ENCODE measurements around the gene TPCN2.

The TPCN2 gene

DNA sequence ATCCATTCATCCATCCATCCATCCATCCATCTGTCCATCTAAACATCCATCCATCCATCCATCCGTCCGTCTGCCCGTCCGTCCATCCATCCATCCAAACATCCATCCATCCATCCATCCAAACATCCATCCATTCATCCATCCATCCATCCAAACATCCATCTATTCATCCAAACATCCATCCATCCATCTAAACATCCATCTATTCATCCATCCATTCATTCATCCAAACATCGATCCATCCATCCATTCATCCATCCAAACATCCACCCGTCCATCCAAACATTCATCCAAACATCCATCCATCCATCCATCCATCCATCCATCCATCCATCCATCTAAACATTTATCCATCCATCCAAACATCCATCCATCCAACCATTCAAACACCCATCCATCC, 61.7 kb downstream of the TPCN2 start:
- no peak overlapping the region for H3K4me3 ChIP-seq (ENCODE audit: low read depth, low read length)
- no peak overlapping the region for H3K9ac ChIP-seq (ENCODE audit: low read depth, low read length)
- no peak overlapping the region for H3K27ac ChIP-seq (ENCODE audit: low read depth, low read length)
- no peaks in the 10 kb centered on the region for H3K9me3 ChIP-seq (ENCODE audit: control insufficient read depth, insufficient read depth, low read length)
- no peaks in the 10 kb centered on the region for H3K4me1 ChIP-seq (ENCODE audit: control insufficient read depth, insufficient read depth, low read length)
- H3K27me3 ChIP-seq (ENCODE audit: control insufficient read depth, insufficient read depth, low read length), result no peaks in the 10 kb centered on the region
- no peaks in the 10 kb centered on the region for H3K36me3 ChIP-seq (ENCODE audit: control insufficient read depth, insufficient read depth, low read length)

DNA sequence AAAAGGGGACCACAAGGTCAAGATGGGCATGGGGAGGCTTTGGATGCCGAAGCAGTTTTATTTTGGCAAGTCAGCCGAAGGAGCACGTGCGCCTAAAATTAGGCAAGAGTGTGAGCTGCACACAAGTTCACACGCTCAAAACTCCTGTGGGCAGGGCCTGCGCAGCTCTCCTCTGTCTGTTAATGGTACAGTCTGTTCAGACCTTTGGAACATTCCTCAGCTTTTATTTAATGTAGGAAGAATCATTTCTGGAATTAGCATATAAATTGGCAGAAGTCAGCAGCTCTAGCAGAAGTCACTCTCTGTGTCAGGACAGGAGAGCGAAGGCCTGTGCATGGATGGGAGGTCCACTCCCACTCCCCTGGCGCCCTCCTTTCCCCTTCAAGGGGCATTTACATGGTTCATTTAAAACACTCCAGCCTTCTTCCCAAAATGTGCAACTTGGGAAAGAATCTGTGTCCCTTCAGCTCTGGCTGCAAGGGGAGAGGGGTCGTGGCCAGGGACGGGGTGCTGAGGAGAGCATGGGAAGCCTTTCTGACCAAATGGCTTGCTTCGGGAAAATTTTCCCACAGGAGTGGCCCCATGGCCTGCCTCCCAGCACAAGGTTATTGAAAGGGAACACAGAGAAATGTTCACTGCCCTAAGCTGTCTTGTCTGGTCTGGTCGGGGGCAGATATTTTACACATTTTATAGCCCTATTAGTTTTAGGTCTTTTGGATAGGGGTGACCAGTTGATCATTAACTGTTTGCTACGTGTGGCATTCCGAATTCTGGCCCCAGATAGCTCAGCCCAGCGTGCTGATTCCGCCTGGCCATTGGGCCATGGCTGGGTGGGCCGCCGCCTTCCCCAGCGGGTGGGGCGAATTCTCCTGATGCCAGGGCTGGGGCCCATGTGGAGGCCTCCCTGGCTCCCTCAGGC, 63.2 kb downstream of the TPCN2 start:
- Histone ChIP-seq H3K9ac (ENCODE audit: low read depth, low read length) (no peak overlapping the region), H3K4me1 (ENCODE audit: control insufficient read depth, insufficient read depth, low read length) (no peaks in the 10 kb centered on the region), H3K9me3 (ENCODE audit: control insufficient read depth, insufficient read depth, low read length) (no peaks in the 10 kb centered on the region), H3K27me3 (ENCODE audit: control insufficient read depth, insufficient read depth, low read length) (no peaks in the 10 kb centered on the region), H3K4me3 (ENCODE audit: low read depth, low read length) (no peak overlapping the region), H3K27ac (ENCODE audit: low read depth, low read length) (no peak overlapping the region), H3K36me3 (ENCODE audit: control insufficient read depth, insufficient read depth, low read length) (no peaks in the 10 kb centered on the region)

- Histone ChIP-seq H3K27ac (ENCODE audit: low read depth, low read length) (no peak overlapping the region), H3K9ac (ENCODE audit: low read depth, low read length) (no peak overlapping the region), H3K9me3 (ENCODE audit: control insufficient read depth, insufficient read depth, low read length) (no peaks in the 10 kb centered on the region), H3K36me3 (ENCODE audit: control insufficient read depth, insufficient read depth, low read length) (no peaks in the 10 kb centered on the region), H3K4me3 (ENCODE audit: low read depth, low read length) (no peak overlapping the region), H3K4me1 (ENCODE audit: control insufficient read depth, insufficient read depth, low read length) (no peaks in the 10 kb centered on the region), H3K27me3 (ENCODE audit: control insufficient read depth, insufficient read depth, low read length) (no peaks in the 10 kb centered on the region)
Measured at GRCh38 chr11:69113226-69113625, 64.5 kb downstream of the TPCN2 start.

GRCh38 chr11:69113646-69114340, 65.1 kb downstream of the TPCN2 start:
- H3K4me3 ChIP-seq (ENCODE audit: low read depth, low read length), result no peak overlapping the region
- H3K27me3 ChIP-seq (ENCODE audit: control insufficient read depth, insufficient read depth, low read length), result no peaks in the 10 kb centered on the region
- no peaks in the 10 kb centered on the region for H3K9me3 ChIP-seq (ENCODE audit: control insufficient read depth, insufficient read depth, low read length)
- H3K36me3 ChIP-seq (ENCODE audit: control insufficient read depth, insufficient read depth, low read length), result no peaks in the 10 kb centered on the region
- H3K4me1 ChIP-seq (ENCODE audit: control insufficient read depth, insufficient read depth, low read length), result no peaks in the 10 kb centered on the region
- no peak overlapping the region for H3K9ac ChIP-seq (ENCODE audit: low read depth, low read length)
- H3K27ac ChIP-seq (ENCODE audit: low read depth, low read length), result no peak overlapping the region

- H3K9me3 ChIP-seq (ENCODE audit: control insufficient read depth, insufficient read depth, low read length), result no peaks in the 10 kb centered on the region
- no peak overlapping the region for H3K4me3 ChIP-seq (ENCODE audit: low read depth, low read length)
- H3K27ac ChIP-seq (ENCODE audit: low read depth, low read length), result no peak overlapping the region
- H3K36me3 ChIP-seq (ENCODE audit: control insufficient read depth, insufficient read depth, low read length), result no peaks in the 10 kb centered on the region
- no peak overlapping the region for H3K9ac ChIP-seq (ENCODE audit: low read depth, low read length)
- H3K4me1 ChIP-seq (ENCODE audit: control insufficient read depth, insufficient read depth, low read length), result no peaks in the 10 kb centered on the region
- H3K27me3 ChIP-seq (ENCODE audit: control insufficient read depth, insufficient read depth, low read length), result no peaks in the 10 kb centered on the region
Measured at GRCh38 chr11:69114362-69114761, 65.6 kb downstream of the TPCN2 start.

DNA sequence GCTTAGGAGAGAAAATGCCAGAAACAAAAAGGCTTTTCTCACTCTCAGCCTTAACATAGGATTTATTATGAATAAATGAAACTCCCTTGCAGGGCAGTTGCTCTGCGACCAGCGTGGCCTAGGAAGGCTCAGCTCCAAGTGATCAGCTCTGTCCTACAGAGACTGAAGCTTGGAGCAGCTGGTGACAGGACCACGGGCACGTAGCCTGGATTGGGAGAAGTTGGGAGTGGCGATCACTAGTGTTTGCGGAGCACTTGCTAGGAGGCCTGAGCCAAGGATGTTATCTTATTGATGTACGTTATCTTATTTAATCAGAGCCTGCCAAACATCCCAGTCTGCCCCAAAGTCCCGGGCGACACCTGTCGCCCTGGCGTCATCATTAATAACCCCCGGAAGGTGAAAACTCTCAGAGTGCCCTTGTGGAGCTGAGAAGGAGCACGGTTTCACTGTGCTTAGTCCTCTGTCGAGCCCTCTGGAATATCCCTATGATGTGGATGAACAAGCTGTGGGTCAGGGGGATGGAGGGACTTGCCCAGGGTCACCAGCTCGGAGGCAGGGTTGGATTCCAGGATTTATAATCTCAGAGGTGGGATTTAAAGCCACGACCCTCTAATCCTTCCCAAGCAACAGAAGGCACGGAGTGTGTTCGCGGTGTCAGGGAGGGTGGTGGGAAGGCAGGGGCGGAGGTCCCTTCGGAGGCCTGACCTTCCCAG, 66.2 kb downstream of the TPCN2 start:
- Histone ChIP-seq H3K9me3 (ENCODE audit: control insufficient read depth, insufficient read depth, low read length) (no peaks in the 10 kb centered on the region), H3K36me3 (ENCODE audit: control insufficient read depth, insufficient read depth, low read length) (no peaks in the 10 kb centered on the region), H3K4me1 (ENCODE audit: control insufficient read depth, insufficient read depth, low read length) (no peaks in the 10 kb centered on the region), H3K27me3 (ENCODE audit: control insufficient read depth, insufficient read depth, low read length) (no peaks in the 10 kb centered on the region), H3K27ac (ENCODE audit: low read depth, low read length) (no peak overlapping the region), H3K4me3 (ENCODE audit: low read depth, low read length) (no peak overlapping the region), H3K9ac (ENCODE audit: low read depth, low read length) (no peak overlapping the region)

DNA sequence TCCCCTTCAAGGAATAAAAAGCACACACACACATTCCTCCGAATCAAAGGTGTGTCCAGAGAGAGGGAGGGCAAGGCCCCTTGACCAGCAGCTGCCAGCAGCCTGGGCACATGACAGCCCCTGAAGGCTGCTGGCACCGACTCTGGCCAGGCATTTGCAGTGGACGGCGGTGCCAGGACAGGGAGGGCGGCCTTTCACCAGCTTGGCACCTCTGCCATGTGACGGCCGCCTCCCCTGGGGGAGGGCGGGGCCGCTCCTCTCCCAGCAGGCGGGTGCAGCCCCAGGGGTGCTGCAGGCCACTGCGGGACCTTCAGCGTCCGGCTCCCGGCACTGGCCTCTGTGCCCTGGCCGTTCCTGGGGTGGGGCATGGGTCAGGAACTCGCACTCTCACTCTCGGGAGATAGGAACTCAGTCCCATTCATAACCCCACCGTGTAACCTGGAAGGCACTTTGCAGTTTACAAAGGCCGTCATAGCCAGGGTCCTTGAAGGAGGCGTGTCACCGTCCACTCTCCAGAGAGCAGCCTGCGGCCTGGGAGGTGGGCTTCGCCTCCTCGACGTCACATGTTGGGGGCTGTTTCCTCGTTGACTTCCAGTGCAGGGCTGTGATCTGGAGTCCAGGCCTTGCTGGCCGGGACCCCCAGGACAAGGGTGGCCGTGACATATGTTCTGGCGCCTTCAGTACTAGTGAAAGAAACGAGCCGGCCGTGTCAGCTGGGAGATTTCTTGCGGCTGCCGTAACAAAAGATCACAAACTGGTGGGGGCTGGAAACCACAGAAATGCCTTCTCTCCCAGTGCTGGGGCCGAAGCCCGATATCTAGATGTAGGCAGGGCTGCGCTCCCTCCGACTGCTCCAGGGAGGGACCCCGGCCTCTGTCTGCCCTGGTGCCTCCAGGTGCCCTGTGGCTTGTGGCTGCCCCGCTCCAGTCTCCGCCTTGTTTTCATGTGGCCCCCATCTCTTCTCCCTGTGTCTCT, 67.1 kb downstream of the TPCN2 start:
- no peak overlapping the region for H3K27ac ChIP-seq (ENCODE audit: low read depth, low read length)
- no peaks in the 10 kb centered on the region for H3K9me3 ChIP-seq (ENCODE audit: control insufficient read depth, insufficient read depth, low read length)
- no peak overlapping the region for H3K9ac ChIP-seq (ENCODE audit: low read depth, low read length)
- no peaks in the 10 kb centered on the region for H3K36me3 ChIP-seq (ENCODE audit: control insufficient read depth, insufficient read depth, low read length)
- H3K4me3 ChIP-seq (ENCODE audit: low read depth, low read length), result no peak overlapping the region
- no peaks in the 10 kb centered on the region for H3K27me3 ChIP-seq (ENCODE audit: control insufficient read depth, insufficient read depth, low read length)
- no peaks in the 10 kb centered on the region for H3K4me1 ChIP-seq (ENCODE audit: control insufficient read depth, insufficient read depth, low read length)

DNA sequence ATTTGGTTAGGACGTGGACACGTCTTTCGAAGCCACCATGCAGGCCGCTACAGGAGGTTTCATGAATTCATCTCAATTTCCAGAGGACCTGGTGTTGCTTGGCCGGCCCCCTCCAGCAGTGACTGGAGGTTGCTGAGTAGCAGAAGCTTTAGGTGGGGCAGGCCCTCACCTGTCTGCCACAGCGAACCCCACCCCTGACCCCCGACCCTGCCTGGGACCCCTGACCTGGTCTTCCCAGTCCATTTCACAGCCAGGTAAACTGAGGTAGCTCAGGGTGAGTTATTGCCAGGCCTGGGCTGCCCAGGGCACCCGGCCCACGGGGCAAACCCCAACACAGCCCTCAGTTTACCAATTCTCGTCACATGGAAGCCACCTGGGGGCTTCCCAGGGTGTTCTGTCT, 67.9 kb downstream of the TPCN2 start:
- H3K4me3 ChIP-seq (ENCODE audit: low read depth, low read length), result no peak overlapping the region
- H3K27me3 ChIP-seq (ENCODE audit: control insufficient read depth, insufficient read depth, low read length), result no peaks in the 10 kb centered on the region
- no peaks in the 10 kb centered on the region for H3K9me3 ChIP-seq (ENCODE audit: control insufficient read depth, insufficient read depth, low read length)
- no peaks in the 10 kb centered on the region for H3K36me3 ChIP-seq (ENCODE audit: control insufficient read depth, insufficient read depth, low read length)
- H3K9ac ChIP-seq (ENCODE audit: low read depth, low read length), result no peak overlapping the region
- H3K27ac ChIP-seq (ENCODE audit: low read depth, low read length), result no peak overlapping the region
- peaks cover 2% of the 10 kb centered on the region; the same call in 1 of the 2 replicates for H3K4me1 ChIP-seq (ENCODE audit: control insufficient read depth, insufficient read depth, low read length)

DNA sequence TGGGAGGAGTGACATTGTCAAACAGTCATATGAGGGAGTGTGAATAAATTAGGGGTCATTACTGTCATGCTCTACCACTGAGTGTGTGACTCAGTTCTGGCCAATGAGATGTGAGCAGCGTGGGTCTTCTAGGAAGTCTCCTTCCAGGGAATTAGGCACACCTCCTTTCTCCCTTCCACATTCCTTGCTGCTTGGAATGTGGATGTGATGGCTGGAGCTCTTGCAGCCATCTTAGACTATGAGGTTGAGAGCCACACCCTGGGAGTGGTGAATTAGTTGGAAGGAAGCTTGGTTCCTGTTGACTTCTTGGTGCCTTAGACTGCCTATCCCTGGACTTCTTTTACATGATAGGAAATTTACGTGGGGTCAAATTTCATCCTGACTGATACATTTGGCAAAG, 70.5 kb downstream of the TPCN2 start:
- peaks cover 18% of the 10 kb centered on the region for H3K4me1 ChIP-seq (ENCODE audit: control insufficient read depth, insufficient read depth, low read length)
- no peak overlapping the region for H3K9ac ChIP-seq (ENCODE audit: low read depth, low read length)
- no peaks in the 10 kb centered on the region for H3K9me3 ChIP-seq (ENCODE audit: control insufficient read depth, insufficient read depth, low read length)
- H3K36me3 ChIP-seq (ENCODE audit: control insufficient read depth, insufficient read depth, low read length), result no peaks in the 10 kb centered on the region
- no peak overlapping the region for H3K4me3 ChIP-seq (ENCODE audit: low read depth, low read length)
- H3K27ac ChIP-seq (ENCODE audit: low read depth, low read length), result no peak overlapping the region
- no peaks in the 10 kb centered on the region for H3K27me3 ChIP-seq (ENCODE audit: control insufficient read depth, insufficient read depth, low read length)

DNA sequence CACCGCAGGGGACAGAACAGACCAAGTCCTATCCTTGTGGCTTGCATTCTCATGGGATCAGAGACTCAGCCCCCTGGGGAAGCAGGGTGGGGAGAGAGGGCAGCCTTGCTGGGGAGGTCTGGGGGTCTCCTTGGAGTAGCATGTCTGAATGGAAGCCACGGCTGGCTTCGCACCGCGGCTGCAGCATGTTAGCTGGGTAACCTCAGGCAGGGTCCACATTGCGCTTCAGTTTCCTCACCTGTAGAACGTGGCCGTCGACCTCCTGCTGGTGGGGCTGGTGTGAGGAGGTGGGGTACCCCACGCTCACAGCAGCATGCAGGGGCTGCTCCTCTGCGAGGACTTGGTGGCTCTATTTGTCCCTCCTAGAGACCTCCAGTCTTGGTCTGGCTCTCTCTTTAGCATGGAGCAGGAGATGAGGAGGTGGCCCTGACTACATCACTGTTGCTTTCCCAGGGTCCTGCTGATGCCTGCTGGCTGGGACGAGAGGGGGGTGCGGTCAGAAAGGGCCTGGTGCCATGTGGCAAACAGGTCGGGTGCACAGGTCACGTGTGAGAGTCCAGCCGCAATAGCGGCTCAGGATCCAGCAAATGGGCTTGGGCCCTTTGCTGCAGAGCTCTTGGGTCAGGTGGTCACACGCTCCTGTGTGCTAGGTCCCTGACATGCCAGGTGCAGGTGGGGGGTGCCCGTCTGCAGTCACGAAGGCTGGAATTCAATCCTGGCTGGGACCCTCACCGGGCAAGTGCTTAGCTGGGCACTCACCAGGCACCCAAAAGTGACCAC, 71.6 kb downstream of the TPCN2 start:
- no peaks in the 10 kb centered on the region for H3K36me3 ChIP-seq (ENCODE audit: control insufficient read depth, insufficient read depth, low read length)
- no peaks in the 10 kb centered on the region for H3K9me3 ChIP-seq (ENCODE audit: control insufficient read depth, insufficient read depth, low read length)
- H3K4me3 ChIP-seq (ENCODE audit: low read depth, low read length), result no peak overlapping the region
- H3K9ac ChIP-seq (ENCODE audit: low read depth, low read length), result no peak overlapping the region
- H3K4me1 ChIP-seq (ENCODE audit: control insufficient read depth, insufficient read depth, low read length), result peaks cover 18% of the 10 kb centered on the region
- no peak overlapping the region for H3K27ac ChIP-seq (ENCODE audit: low read depth, low read length)
- no peaks in the 10 kb centered on the region for H3K27me3 ChIP-seq (ENCODE audit: control insufficient read depth, insufficient read depth, low read length)
